ENCODE data around the gene PPP1R13B. TPM values are rescaled to one million over a fixed set of nuclear protein-coding genes. Genes with fewer than 3 reads are reported as not detected.

The PPP1R13B gene
- total RNA-seq, 1 donor from 2014 or later: 7.3 TPM

GRCh38 chr14:103738701-103739451 lies 108.5 kb downstream of the PPP1R13B start:
- TF ChIP-seq CTCF (IDR thresholded peaks at IDR 0.05; ENCODE audit: insufficient read depth, low read length, poor library complexity, severe bottlenecking): no peak
- Histone ChIP-seq H3K27me3 (ENCODE audit: control insufficient read depth, insufficient read depth, low read length) (no peaks in the 10 kb centered on the region), H3K4me3 (ENCODE audit: low read depth, low read length) (no peak overlapping the region), H3K36me3 (ENCODE audit: control insufficient read depth, insufficient read depth, low read length) (peaks cover 2% of the 10 kb centered on the region)
- DNase-seq (ENCODE audit: low read depth): no peak

DNA sequence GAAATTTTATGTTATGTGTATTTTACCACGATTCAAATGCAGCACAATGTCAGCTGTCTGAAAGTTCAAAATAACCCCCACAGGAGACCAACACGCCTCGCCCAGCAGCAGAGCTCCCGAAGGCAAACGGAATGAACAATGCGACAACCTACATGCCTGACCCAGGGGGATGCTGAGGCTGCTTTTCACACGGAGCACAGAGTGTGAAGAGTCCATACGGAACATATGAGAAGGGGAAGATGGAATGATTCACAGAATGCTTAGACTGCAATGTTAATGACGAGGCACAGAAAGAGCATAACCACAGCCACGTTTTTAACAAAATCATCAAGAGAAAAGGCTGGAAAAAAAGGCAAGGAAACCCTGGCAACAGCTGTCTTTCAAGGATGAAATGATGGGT lies 109.2 kb downstream of the PPP1R13B start:
- no peak for DNase-seq (ENCODE audit: low read depth)
- peaks cover 2% of the 10 kb centered on the region for H3K36me3 ChIP-seq (ENCODE audit: control insufficient read depth, insufficient read depth, low read length)
- no peak for TF ChIP-seq CTCF (IDR thresholded peaks at IDR 0.05; ENCODE audit: insufficient read depth, low read length, poor library complexity, severe bottlenecking)
- H3K4me3 ChIP-seq (ENCODE audit: low read depth, low read length): no peak overlapping the region
- H3K27me3 ChIP-seq (ENCODE audit: control insufficient read depth, insufficient read depth, low read length): no peaks in the 10 kb centered on the region

- Histone ChIP-seq H3K4me3 (ENCODE audit: low read depth, low read length) (no peak overlapping the region), H3K36me3 (ENCODE audit: control insufficient read depth, insufficient read depth, low read length) (peaks cover 3% of the 10 kb centered on the region), H3K27me3 (ENCODE audit: control insufficient read depth, insufficient read depth, low read length) (no peaks in the 10 kb centered on the region)
- DNase-seq (ENCODE audit: low read depth): no peak
- TF ChIP-seq CTCF (IDR thresholded peaks at IDR 0.05; ENCODE audit: insufficient read depth, low read length, poor library complexity, severe bottlenecking): no peak
Measured at GRCh38 chr14:103737432-103738045, 109.8 kb downstream of the PPP1R13B start.

DNA sequence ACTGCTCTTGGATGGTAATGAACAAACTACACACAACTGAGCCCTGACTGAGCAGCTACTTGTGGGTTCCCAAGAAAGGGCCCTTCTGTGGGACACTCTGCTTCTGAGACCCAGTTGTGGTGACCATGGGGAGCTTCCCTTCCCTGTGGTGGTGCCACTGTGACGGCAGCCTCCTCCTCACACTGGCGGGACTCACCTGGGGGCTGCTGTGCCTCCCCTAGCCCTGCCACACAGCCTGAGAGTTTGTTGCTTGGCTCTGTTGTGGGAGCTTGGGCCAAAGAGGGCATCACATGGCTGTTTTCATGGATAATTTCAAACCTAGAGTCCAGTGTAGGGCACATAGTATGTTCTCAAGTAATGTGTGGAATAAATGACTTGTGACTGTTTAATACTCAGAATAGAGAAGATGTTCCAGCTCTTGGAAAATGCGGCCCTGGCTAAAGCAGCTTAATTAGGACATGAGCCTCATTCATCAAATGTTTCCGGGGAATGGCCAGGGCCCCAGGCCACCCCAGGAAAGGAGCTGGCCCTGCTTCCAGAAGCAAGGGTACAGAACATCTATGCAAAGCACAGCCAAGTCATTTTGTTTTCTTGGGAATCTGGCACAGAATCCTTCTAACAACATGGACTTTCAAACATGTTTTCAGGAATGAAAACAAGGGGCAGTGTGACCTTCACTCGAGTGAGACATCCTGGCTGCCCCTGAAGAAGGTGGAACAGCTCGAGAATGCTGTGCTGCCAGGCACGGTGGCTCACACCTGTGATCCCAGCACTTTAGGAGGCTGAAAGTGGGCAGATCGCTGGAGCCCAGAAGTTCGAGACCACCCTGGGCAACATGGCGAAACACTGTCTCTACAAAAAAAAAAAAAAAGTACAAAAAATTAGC lies 110.6 kb downstream of the PPP1R13B start:
- no peaks in the 10 kb centered on the region for H3K27me3 ChIP-seq (ENCODE audit: control insufficient read depth, insufficient read depth, low read length)
- no peak overlapping the region for H3K4me3 ChIP-seq (ENCODE audit: low read depth, low read length)
- peaks cover 3% of the 10 kb centered on the region for H3K36me3 ChIP-seq (ENCODE audit: control insufficient read depth, insufficient read depth, low read length)
- DNase-seq (ENCODE audit: low read depth): no peak
- no peak for TF ChIP-seq CTCF (IDR thresholded peaks at IDR 0.05; ENCODE audit: insufficient read depth, low read length, poor library complexity, severe bottlenecking)

GRCh38 chr14:103735815-103736545 lies 111.4 kb downstream of the PPP1R13B start:
- DNase-seq (ENCODE audit: low read depth): no peak
- Histone ChIP-seq H3K4me3 (ENCODE audit: low read depth, low read length) (no peak overlapping the region), H3K36me3 (ENCODE audit: control insufficient read depth, insufficient read depth, low read length) (peaks cover 3% of the 10 kb centered on the region), H3K27me3 (ENCODE audit: control insufficient read depth, insufficient read depth, low read length) (no peaks in the 10 kb centered on the region)
- no peak for TF ChIP-seq CTCF (IDR thresholded peaks at IDR 0.05; ENCODE audit: insufficient read depth, low read length, poor library complexity, severe bottlenecking)

Measured in kidney epithelial cell (primary cell).